ENCODE measurements around the gene SOX13. TPM values are rescaled to one million over a fixed set of nuclear protein-coding genes. Genes with fewer than 3 reads are reported as not detected.

The SOX13 gene
- total and polyA plus RNA-seq, 2 of the 4 experiments (the other 2 are of a cell fraction): 0.54 to 3.5 TPM

DNA sequence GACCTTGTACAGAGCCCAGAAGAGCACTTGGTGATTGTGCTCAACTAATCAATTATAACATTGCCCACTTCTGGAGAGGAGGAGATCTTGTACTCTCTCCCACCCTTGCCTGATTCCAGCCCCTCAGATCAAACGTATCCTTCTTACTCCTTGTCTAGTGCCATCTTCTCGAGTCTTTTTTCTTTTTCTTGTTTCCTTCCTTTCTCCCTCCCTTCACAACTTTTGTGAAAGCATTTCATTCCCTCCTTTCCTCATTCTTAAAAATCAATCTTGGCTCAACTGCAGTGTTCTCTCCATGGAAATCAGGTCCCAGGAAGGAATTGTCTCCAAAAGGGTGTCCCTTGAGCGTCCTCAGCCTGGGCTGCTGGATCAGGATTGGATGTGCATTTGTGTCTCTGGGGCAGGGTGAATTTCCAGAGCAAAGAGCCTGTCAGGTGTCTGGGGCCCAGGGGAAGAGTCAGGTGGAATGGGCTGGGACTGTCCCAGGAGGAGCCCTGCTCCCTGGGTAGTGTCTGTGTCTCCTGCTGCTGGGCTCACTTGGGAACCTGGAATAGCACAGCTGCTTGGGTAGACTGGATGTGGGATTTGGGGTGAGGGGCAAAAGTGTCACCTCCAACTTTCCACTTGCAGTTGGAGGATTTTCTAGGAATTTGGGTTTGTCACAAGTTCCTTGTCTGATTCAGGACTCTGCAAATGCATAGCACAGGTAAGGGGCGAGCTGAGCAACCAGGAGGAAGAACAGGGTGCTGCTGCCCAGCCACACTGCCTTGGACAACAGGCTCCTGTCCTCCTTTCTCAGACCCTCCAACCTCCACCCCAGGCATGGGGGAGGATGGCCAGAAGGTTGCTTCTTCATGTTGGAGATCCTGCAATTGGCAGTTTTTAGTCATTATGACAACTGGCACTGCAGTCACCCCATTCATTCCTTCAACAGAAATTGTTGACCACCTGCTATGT, 3.3 kb downstream of the SOX13 start:
- POLR2A ChIA-PET (ENCODE audit: unreplicated experiment): no interaction called here
- H2BK5ac ChIP-seq (ENCODE audit: low read depth, low read length, poor library complexity, severe bottlenecking): no peak overlapping the region

More for the DNA sequence above, 3.3 kb downstream of the SOX13 start:
- Histone ChIP-seq H3K23ac (ENCODE audit: low read depth, low read length) (no peak overlapping the region), H2AFZ (replicated peaks; ENCODE audit: low read length, poor library complexity) (no peak overlapping the region), H3K18ac (ENCODE audit: low read depth, low read length) (no peak overlapping the region), H3K9me1 (ENCODE audit: insufficient read depth, low read length) (peaks cover 15% of the 10 kb centered on the region), H3K4me2 (ENCODE audit: low read depth, low read length) (no peak overlapping the region), H3K27me3 (ENCODE audit: control insufficient read depth, insufficient read depth, low read length) (no peaks in the 10 kb centered on the region; the same call in 1 of the 2 replicates), H3K9ac (ENCODE audit: low read depth, low read length) (no peak overlapping the region), H3K79me1 (ENCODE audit: low read depth in 1 of 2, low read length in 2 of 2) (peaks cover 11 to 30% of the 10 kb centered on the region in 2 experiments), H3K4me3 (ENCODE audit: insufficient read depth, low read depth, low read length) (no peak overlapping the region), H2BK15ac (ENCODE audit: low read depth, low read length) (no peak overlapping the region), H4K20me1 (ENCODE audit: insufficient read depth, low read length) (no peaks in the 10 kb centered on the region), H2AK5ac (ENCODE audit: low read depth, low read length) (no peak overlapping the region), H4K8ac (ENCODE audit: low read depth in 2 of 2, low read length in 2 of 2) (no peak overlapping the region), H4K5ac (ENCODE audit: low read depth, low read length) (no peak overlapping the region), H3K36me3 (ENCODE audit: control insufficient read depth, insufficient read depth, low read length) (no peaks in the 10 kb centered on the region), H3K56ac (ENCODE audit: extremely low read depth, insufficient read depth, low read length) (no peak overlapping the region), H3K4me1 (ENCODE audit: control insufficient read depth, insufficient read depth, low read length) (peaks cover 23% of the 10 kb centered on the region), H2AK9ac (replicated peaks; ENCODE audit: low read depth, low read length, poor library complexity) (no peak overlapping the region), H3K14ac (replicated peaks; ENCODE audit: low read depth, low read length) (no peak overlapping the region), H3K27ac (ENCODE audit: insufficient read depth, low read length) (no peak overlapping the region), H2BK120ac (ENCODE audit: low read depth, low read length) (no peak overlapping the region), H4K91ac (ENCODE audit: insufficient read depth, low read depth, low read length) (no peak overlapping the region), H3K4ac (ENCODE audit: low read depth, low read length) (no peak overlapping the region), H3K9me3 (ENCODE audit: control insufficient read depth, insufficient read depth, low read length) (no peaks in the 10 kb centered on the region), H2BK20ac (ENCODE audit: low read depth, low read length) (no peak overlapping the region)
- in situ Hi-C loops (cut with MboI; ENCODE audit: low sequenced_read_pairs): no loop called here
- CTCF ChIA-PET: no interaction called here
- dilution Hi-C loops (cut with HindIII; ENCODE audit: low sequenced_read_pairs, unreplicated experiment): no loop called here
- TF ChIP-seq RCOR1 (IDR thresholded peaks at IDR 0.05; ENCODE audit: insufficient replicate concordance, low read length) (no peak), NFE2L2 (IDR thresholded peaks at IDR 0.05; ENCODE audit: low read depth, low read length) (no peak)
- TF ChIP-seq, protein P1, sequence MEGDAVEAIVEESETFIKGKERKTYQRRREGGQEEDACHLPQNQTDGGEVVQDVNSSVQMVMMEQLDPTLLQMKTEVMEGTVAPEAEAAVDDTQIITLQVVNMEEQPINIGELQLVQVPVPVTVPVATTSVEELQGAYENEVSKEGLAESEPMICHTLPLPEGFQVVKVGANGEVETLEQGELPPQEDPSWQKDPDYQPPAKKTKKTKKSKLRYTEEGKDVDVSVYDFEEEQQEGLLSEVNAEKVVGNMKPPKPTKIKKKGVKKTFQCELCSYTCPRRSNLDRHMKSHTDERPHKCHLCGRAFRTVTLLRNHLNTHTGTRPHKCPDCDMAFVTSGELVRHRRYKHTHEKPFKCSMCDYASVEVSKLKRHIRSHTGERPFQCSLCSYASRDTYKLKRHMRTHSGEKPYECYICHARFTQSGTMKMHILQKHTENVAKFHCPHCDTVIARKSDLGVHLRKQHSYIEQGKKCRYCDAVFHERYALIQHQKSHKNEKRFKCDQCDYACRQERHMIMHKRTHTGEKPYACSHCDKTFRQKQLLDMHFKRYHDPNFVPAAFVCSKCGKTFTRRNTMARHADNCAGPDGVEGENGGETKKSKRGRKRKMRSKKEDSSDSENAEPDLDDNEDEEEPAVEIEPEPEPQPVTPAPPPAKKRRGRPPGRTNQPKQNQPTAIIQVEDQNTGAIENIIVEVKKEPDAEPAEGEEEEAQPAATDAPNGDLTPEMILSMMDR (conservative IDR thresholded peaks at IDR 0.05; ENCODE audit: low read depth, low read length): no peak
- TF ChIP-seq, protein P2, sequence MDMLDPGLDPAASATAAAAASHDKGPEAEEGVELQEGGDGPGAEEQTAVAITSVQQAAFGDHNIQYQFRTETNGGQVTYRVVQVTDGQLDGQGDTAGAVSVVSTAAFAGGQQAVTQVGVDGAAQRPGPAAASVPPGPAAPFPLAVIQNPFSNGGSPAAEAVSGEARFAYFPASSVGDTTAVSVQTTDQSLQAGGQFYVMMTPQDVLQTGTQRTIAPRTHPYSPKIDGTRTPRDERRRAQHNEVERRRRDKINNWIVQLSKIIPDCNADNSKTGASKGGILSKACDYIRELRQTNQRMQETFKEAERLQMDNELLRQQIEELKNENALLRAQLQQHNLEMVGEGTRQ (IDR thresholded peaks at IDR 0.05; ENCODE audit: low read depth, low read length): no peak
- 94% methylated on average over 2 of the region's 4 CpGs; no CpG with 5 or more reads in 1 of the 2 experiments for WGBS, 2 experiments (ENCODE audit: extremely low coverage in 2 of 2, insufficient read length in 1 of 2)
- DNase-seq (no peak), ATAC-seq (ENCODE audit: low read depth) (no peak)
- intact Hi-C loops (cut with micrococcal nuclease): no loop called here
- no TSS peak for BruUV-seq (replicated peaks)
